ENCODE results near the gene PAK3.

GRCh38 chrX:111164728-111165127 lies 68.7 kb downstream of the PAK3 start:
- peak in 1 of 3 experiments; percentile 16 for TF ChIP-seq CTCF (IDR thresholded peaks at IDR 0.05)
- no peak for TF ChIP-seq POLR2A (IDR thresholded peaks at IDR 0.05; ENCODE audit: low read depth)
- TF ChIP-seq EP300 (IDR thresholded peaks at IDR 0.05) = no peak

Data from esophagus muscularis mucosa (tissue), 4 donors.